Trophoblast cell (in vitro differentiated cells and primary cell): ENCODE results near the gene VWA1.
"Not testable (repeated sequence)": the region's sequence is repeated elsewhere in the genome, so short reads cannot be mapped to it uniquely, and the experiment has no call there.

Source experiments
- DNase-seq, 2 donors: peaks; one replicate each; pipeline ENCODE4 v3.0.0-alpha.2; 2016
- H2AFZ ChIP-seq: 2 replicates; pipeline ENCODE4 v1.6.1; 2013; ENCODE audit warnings: low read length, moderate library complexity, mild to moderate bottlenecking; ENCODE audit not compliant: insufficient read depth, poor library complexity
- H2AK5ac ChIP-seq: 2 replicates; pipeline ENCODE4 v1.6.1; 2013; ENCODE audit warnings: mild to moderate bottlenecking, low read length
- H2BK120ac ChIP-seq: 2 replicates; pipeline ENCODE4 v1.6.1; 2013; ENCODE audit warnings: low read length, mild to moderate bottlenecking, moderate library complexity; ENCODE audit not compliant: insufficient read depth, poor library complexity
- H2BK12ac ChIP-seq: 2 replicates; pipeline ENCODE4 v1.6.1; 2013; ENCODE audit warnings: mild to moderate bottlenecking, low read length, moderate library complexity
- H2BK5ac ChIP-seq: 2 replicates; pipeline ENCODE4 v1.6.1; 2013; ENCODE audit warnings: low read length, low read depth, moderate library complexity, mild to moderate bottlenecking; ENCODE audit not compliant: poor library complexity
- H3K14ac ChIP-seq: 2 replicates; pipeline ENCODE4 v1.6.1; 2013; ENCODE audit warnings: mild to moderate bottlenecking, low read length
- H3K18ac ChIP-seq: 2 replicates; pipeline ENCODE4 v1.6.1; 2013; ENCODE audit warnings: mild to moderate bottlenecking, low read length
- H3K23ac ChIP-seq: 2 replicates; pipeline ENCODE4 v1.6.1; 2013; ENCODE audit warnings: low read length
- H3K27ac ChIP-seq: 2 replicates; pipeline ENCODE4 v1.5.1; 2013; ENCODE audit warnings: low read depth, mild to moderate bottlenecking, inconsistent platforms, low read length, moderate library complexity
- H3K27me3 ChIP-seq: 2 replicates; pipeline ENCODE4 v1.6.1; 2013; ENCODE audit warnings: inconsistent platforms, mild to moderate bottlenecking, low read length, moderate library complexity; ENCODE audit not compliant: insufficient read depth
- H3K36me3 ChIP-seq, 2 experiments: 1 replicate in 1 of 2; 2 replicates in 1 of 2; pipeline ENCODE4 v1.6.1; 2013; ENCODE audit warnings: low read length in 2 of 2, mild to moderate bottlenecking in 2 of 2, moderate library complexity in 1 of 2; ENCODE audit not compliant: insufficient read depth in 2 of 2, control insufficient read depth in 1 of 2
- H3K4ac ChIP-seq: 2 replicates; pipeline ENCODE4 v1.6.1; 2013; ENCODE audit warnings: low read depth, mild to moderate bottlenecking, low read length, moderate library complexity
- H3K4me1 ChIP-seq, 2 experiments: 1 replicate in 1 of 2; 2 replicates in 1 of 2; pipeline ENCODE4 v1.6.1; 2013; ENCODE audit warnings: low read length in 2 of 2, mild to moderate bottlenecking in 2 of 2, moderate library complexity in 1 of 2; ENCODE audit not compliant: insufficient read depth in 2 of 2, control insufficient read depth in 1 of 2
- H3K4me2 ChIP-seq: 2 replicates; pipeline ENCODE4 v1.6.1; 2013; ENCODE audit warnings: inconsistent platforms, mild to moderate bottlenecking, low read length, moderate library complexity
- H3K4me3 ChIP-seq: 2 replicates; pipeline ENCODE4 v1.5.1; 2013; ENCODE audit warnings: mild to moderate bottlenecking, low read depth, low read length, inconsistent platforms
- H3K79me1 ChIP-seq: one replicate; pipeline ENCODE4 v1.6.1; 2013; ENCODE audit warnings: low read length
- H3K79me2 ChIP-seq: 2 replicates; pipeline ENCODE4 v1.6.1; 2013; ENCODE audit warnings: low read length, mild to moderate bottlenecking; ENCODE audit not compliant: control insufficient read depth, insufficient read depth, poor library complexity
- H3K9ac ChIP-seq: 2 replicates; pipeline ENCODE4 v1.6.1; 2013; ENCODE audit warnings: mild to moderate bottlenecking, low read length
- H3K9me3 ChIP-seq: 2 replicates; pipeline ENCODE4 v1.6.1; 2013; ENCODE audit warnings: low read depth, mild to moderate bottlenecking, control low read depth, inconsistent platforms, low read length; ENCODE audit not compliant: insufficient read depth
- H4K12ac ChIP-seq: 2 replicates; pipeline ENCODE4 v1.6.1; 2013; ENCODE audit warnings: low read depth, mild to moderate bottlenecking, low read length, moderate library complexity
- H4K8ac ChIP-seq: 2 replicates; pipeline ENCODE4 v1.6.1; 2013; ENCODE audit warnings: low read depth, mild to moderate bottlenecking, low read length, moderate library complexity
- H4K91ac ChIP-seq: one replicate; pipeline ENCODE4 v1.6.1; 2013; ENCODE audit warnings: low read depth, mild to moderate bottlenecking, low read length, moderate library complexity
- WGBS: extraction: QIAGEN DNeasy Blood & Tissue Kit; methylation state at CpG from one replicate; pipeline ENCODE4 v1.1.7; 2013; ENCODE audit warnings: missing lambda C conversion rate; ENCODE audit not compliant: insufficient read length, insufficient coverage; ENCODE audit errors: extremely low coverage; 5-methylcytosine and 5-hydroxymethylcytosine counted together

Gene VWA1

GRCh38 chr1:1462318-1462966 lies 27.0 kb downstream of the VWA1 start:
- H2BK120ac ChIP-seq: no peak overlapping the region
- no peak overlapping the region for H4K91ac ChIP-seq
- no peaks in the 10 kb centered on the region for H3K36me3 ChIP-seq
- peaks cover 0 to 6% of the 10 kb centered on the region in 2 experiments for H3K4me1 ChIP-seq
- H3K79me1 ChIP-seq: no peaks in the 10 kb centered on the region
- H3K4me3 ChIP-seq: no peak overlapping the region
- no peak overlapping the region for H3K4ac ChIP-seq
- H4K8ac ChIP-seq: no peak overlapping the region
- H3K9ac ChIP-seq: no peak overlapping the region
- no peak overlapping the region for H4K12ac ChIP-seq
- no peaks in the 10 kb centered on the region for H3K27me3 ChIP-seq
- no peak overlapping the region for H3K14ac ChIP-seq
- DNase-seq: peak in 1 of 2 donors; percentile 9
- no peak overlapping the region for H2AK5ac ChIP-seq
- no peak overlapping the region for H3K18ac ChIP-seq
- no peaks in the 10 kb centered on the region for H3K9me3 ChIP-seq
- H3K4me2 ChIP-seq: no peak overlapping the region
- WGBS: no CpG with 5 or more reads among the region's 26 CpGs
- H2BK5ac ChIP-seq: no peak overlapping the region
- H3K79me2 ChIP-seq: no peaks in the 10 kb centered on the region
- H3K23ac ChIP-seq: no peak overlapping the region
- H2BK12ac ChIP-seq: no peak overlapping the region
- H3K27ac ChIP-seq: no peak overlapping the region
- no peak overlapping the region for H2AFZ ChIP-seq

- H3K18ac ChIP-seq: no peak overlapping the region
- H4K12ac ChIP-seq: no peak overlapping the region
- H2BK120ac ChIP-seq: no peak overlapping the region
- no peak overlapping the region for H4K91ac ChIP-seq
- H3K9me3 ChIP-seq: no peaks in the 10 kb centered on the region
- H3K4ac ChIP-seq: no peak overlapping the region
- no peak overlapping the region for H3K4me3 ChIP-seq
- no peak overlapping the region for H2AK5ac ChIP-seq
- H3K36me3 ChIP-seq: no peaks in the 10 kb centered on the region
- no peak for DNase-seq
- H2AFZ ChIP-seq: no peak overlapping the region
- H3K23ac ChIP-seq: no peak overlapping the region
- H3K79me2 ChIP-seq: no peaks in the 10 kb centered on the region
- no peak overlapping the region for H2BK12ac ChIP-seq
- H3K14ac ChIP-seq: no peak overlapping the region
- no peak overlapping the region for H3K4me2 ChIP-seq
- H3K79me1 ChIP-seq: no peaks in the 10 kb centered on the region
- H3K4me1 ChIP-seq: peaks cover 0 to 6% of the 10 kb centered on the region in 2 experiments
- H3K27ac ChIP-seq: no peak overlapping the region
- H4K8ac ChIP-seq: no peak overlapping the region
- H2BK5ac ChIP-seq: no peak overlapping the region
- no peak overlapping the region for H3K9ac ChIP-seq
- no CpG with 5 or more reads among the region's 7 CpGs for WGBS
- no peaks in the 10 kb centered on the region for H3K27me3 ChIP-seq
Observed at GRCh38 chr1:1463312-1463711, 27.8 kb downstream of the VWA1 start.

- H2AK5ac ChIP-seq, H4K8ac ChIP-seq, H3K36me3 ChIP-seq, H3K18ac ChIP-seq, H2BK5ac ChIP-seq, H3K9me3 ChIP-seq, H3K4me3 ChIP-seq, H3K14ac ChIP-seq, H3K4me2 ChIP-seq, H3K23ac ChIP-seq, H3K4ac ChIP-seq, H4K91ac ChIP-seq, H4K12ac ChIP-seq, H3K79me1 ChIP-seq, H2BK120ac ChIP-seq, H2AFZ ChIP-seq, H3K27me3 ChIP-seq, H3K27ac ChIP-seq, H3K79me2 ChIP-seq, H2BK12ac ChIP-seq, H3K9ac ChIP-seq, DNase-seq: not testable (repeated sequence)
- no CpG with 5 or more reads among the region's 44 CpGs for WGBS
- peaks cover 2 to 10% of the 10 kb centered on the region in 2 experiments for H3K4me1 ChIP-seq
Observed at GRCh38 chr1:1468196-1468985, 32.9 kb downstream of the VWA1 start.

GRCh38 chr1:1470626-1471388 lies 35.3 kb downstream of the VWA1 start:
- H3K18ac ChIP-seq: no peak overlapping the region
- H3K4me2 ChIP-seq: peak overlapping the region; percentile 94

More at GRCh38 chr1:1470626-1471388, 35.3 kb downstream of the VWA1 start:
- Histone ChIP-seq H2AFZ (no peak overlapping the region), H3K4ac (peak overlapping the region; percentile 33), H3K23ac (no peak overlapping the region), H3K4me1 (peaks cover 2 to 10% of the 10 kb centered on the region in 2 experiments), H3K79me2 (peaks cover 6% of the 10 kb centered on the region), H2BK5ac (no peak overlapping the region), H3K4me3 (peak overlapping the region; percentile 95), H3K79me1 (peaks cover 2% of the 10 kb centered on the region), H3K9ac (peak overlapping the region; percentile 81), H2AK5ac (no peak overlapping the region), H3K36me3 (no peaks in the 10 kb centered on the region), H4K12ac (no peak overlapping the region), H3K9me3 (no peaks in the 10 kb centered on the region), H2BK120ac (peak overlapping the region; percentile 11), H3K27me3 (no peaks in the 10 kb centered on the region), H3K27ac (peak overlapping the region; percentile 6), H4K8ac (peak overlapping the region; percentile 6), H2BK12ac (no peak overlapping the region), H3K14ac (no peak overlapping the region), H4K91ac (peak overlapping the region; percentile 39)
- no CpG with 5 or more reads among the region's 16 CpGs for WGBS
- DNase-seq: peak; percentile 19 to 63
